Measurements from ENCODE around the gene TUT4. TPM values are rescaled to one million over a fixed set of nuclear protein-coding genes. Genes with fewer than 3 reads are reported as not detected.

Gene TUT4
- total RNA-seq, 2 donors from 2014 or later, result 44.4 to 76.1 TPM

DNA sequence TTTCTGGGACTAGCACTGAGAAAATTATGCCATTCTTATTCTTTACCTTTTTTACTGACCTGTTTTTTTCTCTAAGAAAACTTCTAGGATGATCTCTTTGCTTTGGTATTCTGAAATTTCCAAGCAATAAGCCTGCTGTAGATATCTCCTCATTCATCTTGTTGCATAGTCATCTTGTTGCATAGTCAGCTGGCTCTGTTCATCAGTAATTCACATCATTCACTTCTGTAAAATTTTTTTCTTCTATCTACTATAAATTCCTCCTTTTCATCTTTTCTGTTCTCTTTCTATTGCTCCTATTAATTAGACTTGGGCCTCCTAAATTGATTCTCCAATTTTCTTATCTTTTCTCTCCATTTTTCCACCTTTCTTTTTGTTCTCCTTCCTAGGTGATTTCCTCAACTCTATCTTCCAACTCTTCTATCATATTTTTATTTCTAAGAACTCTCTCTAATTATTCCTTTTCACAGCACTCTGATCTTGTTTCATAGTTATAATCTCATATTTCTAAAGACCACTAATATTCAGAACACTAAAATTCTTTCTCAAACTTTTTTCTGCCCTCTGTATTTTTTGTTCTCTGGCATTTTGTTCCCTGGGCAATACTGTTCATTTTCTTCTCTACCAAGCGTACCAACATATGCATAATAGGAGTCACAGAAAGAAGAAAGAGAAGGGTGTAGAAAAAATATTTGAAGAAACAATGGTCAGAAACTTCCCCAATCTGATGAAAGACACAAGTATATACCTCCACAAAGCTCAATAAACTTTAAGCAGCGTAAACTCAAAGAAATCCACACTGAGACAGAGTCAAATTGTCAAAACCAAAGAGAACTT is 17.7 kb downstream of the TUT4 start:
- TF ChIP-seq POLR2AphosphoS5 (IDR thresholded peaks at IDR 0.05), result no peak
- TF ChIP-seq, protein P1, sequence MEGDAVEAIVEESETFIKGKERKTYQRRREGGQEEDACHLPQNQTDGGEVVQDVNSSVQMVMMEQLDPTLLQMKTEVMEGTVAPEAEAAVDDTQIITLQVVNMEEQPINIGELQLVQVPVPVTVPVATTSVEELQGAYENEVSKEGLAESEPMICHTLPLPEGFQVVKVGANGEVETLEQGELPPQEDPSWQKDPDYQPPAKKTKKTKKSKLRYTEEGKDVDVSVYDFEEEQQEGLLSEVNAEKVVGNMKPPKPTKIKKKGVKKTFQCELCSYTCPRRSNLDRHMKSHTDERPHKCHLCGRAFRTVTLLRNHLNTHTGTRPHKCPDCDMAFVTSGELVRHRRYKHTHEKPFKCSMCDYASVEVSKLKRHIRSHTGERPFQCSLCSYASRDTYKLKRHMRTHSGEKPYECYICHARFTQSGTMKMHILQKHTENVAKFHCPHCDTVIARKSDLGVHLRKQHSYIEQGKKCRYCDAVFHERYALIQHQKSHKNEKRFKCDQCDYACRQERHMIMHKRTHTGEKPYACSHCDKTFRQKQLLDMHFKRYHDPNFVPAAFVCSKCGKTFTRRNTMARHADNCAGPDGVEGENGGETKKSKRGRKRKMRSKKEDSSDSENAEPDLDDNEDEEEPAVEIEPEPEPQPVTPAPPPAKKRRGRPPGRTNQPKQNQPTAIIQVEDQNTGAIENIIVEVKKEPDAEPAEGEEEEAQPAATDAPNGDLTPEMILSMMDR (IDR thresholded peaks at IDR 0.05), result no peak
- TF ChIP-seq POLR2A (IDR thresholded peaks at IDR 0.05), result no peak
- Histone ChIP-seq H3K4me1 (replicated peaks) (no peaks in the 10 kb centered on the region), H3K27ac (no peak overlapping the region), H3K9me3 (no peaks in the 10 kb centered on the region), H3K4me3 (no peak overlapping the region), H3K36me3 (no peaks in the 10 kb centered on the region), H3K27me3 (replicated peaks; ENCODE audit: insufficient read depth) (no peaks in the 10 kb centered on the region)
- WGBS, result 100% methylated on average over 2 of the region's 2 CpGs
- intact Hi-C loops (cut with DNase I), result no loop called here
- no peak for DNase-seq (ENCODE audit: low spot score)

DNA sequence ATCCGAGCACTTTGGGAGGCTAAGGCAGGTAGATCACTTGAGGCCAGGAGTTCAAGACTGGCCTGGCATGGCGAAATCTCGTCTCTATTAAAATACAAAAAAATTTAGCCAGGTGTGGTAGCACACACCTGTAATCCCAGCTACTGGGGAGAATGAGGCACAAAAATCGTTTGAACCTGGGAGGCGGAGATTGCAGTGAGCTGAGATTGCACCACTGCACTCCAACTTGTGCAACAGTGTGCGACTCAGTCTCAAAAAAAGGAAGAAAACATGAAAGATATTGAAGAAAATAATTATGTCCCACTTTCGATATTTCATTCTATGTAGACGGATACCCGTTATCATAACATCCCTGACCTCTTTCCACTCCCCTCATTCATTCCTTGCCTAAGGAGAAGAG is 19.2 kb downstream of the TUT4 start:
- intact Hi-C loops (cut with DNase I), result no loop called here
- TF ChIP-seq, protein P1 (IDR thresholded peaks at IDR 0.05), result no peak
- TF ChIP-seq POLR2AphosphoS5 (IDR thresholded peaks at IDR 0.05) (no peak), POLR2A (IDR thresholded peaks at IDR 0.05) (no peak)
- H3K27ac ChIP-seq, result no peak overlapping the region
- H3K4me3 ChIP-seq, result no peak overlapping the region
- no peaks in the 10 kb centered on the region for H3K4me1 ChIP-seq (replicated peaks)
- H3K27me3 ChIP-seq (replicated peaks; ENCODE audit: insufficient read depth), result no peaks in the 10 kb centered on the region
- no peaks in the 10 kb centered on the region for H3K9me3 ChIP-seq
- DNase-seq (ENCODE audit: low spot score), result no peak
- WGBS, result 96% methylated on average over 9 of the region's 9 CpGs
- H3K36me3 ChIP-seq, result no peaks in the 10 kb centered on the region

DNA sequence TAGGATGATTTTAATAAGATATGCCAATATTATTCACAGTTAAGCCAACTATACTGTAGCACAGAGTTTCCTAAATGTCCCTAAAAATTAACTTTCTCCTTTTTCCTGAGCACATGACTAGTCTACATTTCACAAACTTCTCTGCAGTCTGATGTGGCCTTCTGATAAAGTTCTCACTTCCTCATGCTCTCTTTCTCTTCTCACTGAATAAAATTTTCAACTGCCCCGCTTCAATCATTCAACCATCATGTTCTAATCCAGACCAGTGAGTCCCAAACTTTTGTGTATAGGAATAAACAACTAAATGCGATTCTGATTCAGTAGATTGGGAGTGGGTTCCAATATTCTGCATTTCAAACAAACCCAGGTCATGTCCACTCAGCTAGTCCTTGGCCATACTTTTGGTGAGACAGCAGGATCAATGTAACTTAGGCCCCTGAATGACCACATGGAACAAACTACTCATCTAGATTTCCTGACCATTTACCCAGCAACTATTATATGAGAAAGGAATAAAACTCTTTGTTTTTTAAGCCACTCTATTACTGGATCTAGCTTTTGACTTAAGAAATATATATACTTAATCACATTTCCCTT is 20.1 kb downstream of the TUT4 start:
- no peak overlapping the region for H3K4me3 ChIP-seq
- WGBS, result 93% methylated on average over 2 of the region's 2 CpGs

DNA sequence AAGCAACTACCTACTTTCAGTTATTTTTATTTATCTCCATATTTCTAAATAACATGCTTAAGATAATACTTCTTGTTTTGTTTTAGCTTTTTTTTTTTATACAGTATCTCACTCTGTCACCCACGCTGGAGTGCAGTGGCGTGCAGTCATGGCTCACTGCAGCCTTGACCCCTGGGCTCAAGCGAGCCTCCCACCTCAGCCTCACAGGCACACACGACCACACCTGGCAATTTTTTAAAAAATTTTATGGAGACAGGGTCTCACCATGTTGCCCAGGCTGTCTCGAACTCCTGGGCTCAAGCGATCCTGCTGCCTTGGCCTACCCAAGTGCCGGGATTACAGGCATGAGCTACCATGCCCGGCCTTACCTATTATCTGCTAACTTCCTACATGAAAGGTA is 20.6 kb downstream of the TUT4 start:
- H3K36me3 ChIP-seq, result no peaks in the 10 kb centered on the region
- intact Hi-C loops (cut with DNase I), result no loop called here
- WGBS, result 95% methylated on average over 8 of the region's 8 CpGs
- no peaks in the 10 kb centered on the region for H3K4me1 ChIP-seq (replicated peaks)
- H3K9me3 ChIP-seq, result no peaks in the 10 kb centered on the region
- DNase-seq (ENCODE audit: low spot score), result no peak
- TF ChIP-seq POLR2A (IDR thresholded peaks at IDR 0.05) (no peak), POLR2AphosphoS5 (IDR thresholded peaks at IDR 0.05) (no peak)
- TF ChIP-seq, protein P1 (IDR thresholded peaks at IDR 0.05), result no peak
- no peak overlapping the region for H3K4me3 ChIP-seq
- no peaks in the 10 kb centered on the region for H3K27me3 ChIP-seq (replicated peaks; ENCODE audit: insufficient read depth)
- no peak overlapping the region for H3K27ac ChIP-seq

More for the DNA sequence above, 20.1 kb downstream of the TUT4 start:
- no peaks in the 10 kb centered on the region for H3K27me3 ChIP-seq (replicated peaks; ENCODE audit: insufficient read depth)
- intact Hi-C loops (cut with DNase I), result no loop called here
- H3K4me1 ChIP-seq (replicated peaks), result no peaks in the 10 kb centered on the region
- H3K27ac ChIP-seq, result no peak overlapping the region
- TF ChIP-seq POLR2A (IDR thresholded peaks at IDR 0.05) (no peak), POLR2AphosphoS5 (IDR thresholded peaks at IDR 0.05) (no peak)
- TF ChIP-seq, protein P1 (IDR thresholded peaks at IDR 0.05), result no peak
- no peak for DNase-seq (ENCODE audit: low spot score)
- H3K36me3 ChIP-seq, result no peaks in the 10 kb centered on the region
- H3K9me3 ChIP-seq, result no peaks in the 10 kb centered on the region
